Sigmoid colon (tissue), 4 donors: ENCODE measurements around the gene GALNS.

Experiments used
- CTCF ChIP-seq, 4 experiments: fragments of 450-650 bp in 3 of 4; fragments of 200-600 bp in 1 of 4; IDR thresholded peaks; one replicate each; pipeline ENCODE4 v1.5.1; 2016 to 2019; ENCODE audit warnings: antibody characterized with exemption in 4 of 4, mild to moderate bottlenecking in 3 of 4, moderate library complexity in 2 of 4
- EP300 ChIP-seq, 4 donors: sonication (generic); formaldehyde crosslinking; IDR thresholded peaks; one replicate each; pipeline ENCODE4 v1.6.1; 2017; ENCODE audit warnings: antibody characterized with exemption in 4 of 4
- POLR2A ChIP-seq, 2 donors: fragments of 450-650 bp; IDR thresholded peaks; one replicate each; pipeline ENCODE4 v1.6.1; 2016; ENCODE audit warnings: antibody characterized with exemption in 2 of 2, mild to moderate bottlenecking in 2 of 2, moderate library complexity in 2 of 2

- TF ChIP-seq CTCF (IDR thresholded peaks at IDR 0.05) (no peak), EP300 (IDR thresholded peaks at IDR 0.05) (no peak), POLR2A (IDR thresholded peaks at IDR 0.05) (no peak)
Measured at GRCh38 chr16:88828711-88829110, 28.0 kb downstream of the GALNS start.
